ENCODE results near the gene SLC26A1. TPM values are rescaled to one million over a fixed set of nuclear protein-coding genes. Genes with fewer than 3 reads are reported as not detected.

SLC26A1 gene
- total and polyA plus RNA-seq, 8 donors: 0.28 to 1.7 (median 0.66) TPM

GRCh38 chr4:1011022-1011665 lies 17.9 kb upstream of the SLC26A1 start, which contains the start of gene FGFRL1:
Gene FGFRL1, plus strand, starts transcription at chr4:1011626. Its CDS starts 860 bp downstream, at chr4:1012486.
- no peaks in the 10 kb centered on the region for H3K9me3 ChIP-seq
- intact Hi-C loops (cut with DNase I): no loop called here
- peak; percentile 94 to 99 (median 96) for DNase-seq
- H3K4me3 ChIP-seq: peak within 1 kb of the TSS; percentile 42 to 79 (median 55)
- H3K4me1 ChIP-seq: peaks cover 7 to 9% (median 7%) of the 10 kb centered on the region in 3 donors
- peak; percentile 63 to 71 (median 66) for ATAC-seq
- FAIRE-seq: no peak
- H3K27ac ChIP-seq: peak within 1 kb of the TSS; percentile 72 to 86 (median 79)
- H3K27me3 ChIP-seq: no peaks in the 10 kb centered on the region
- no peaks in the 10 kb centered on the region for H3K36me3 ChIP-seq
- no peak for TF ChIP-seq CTCF (IDR thresholded peaks at IDR 0.05)
- 1 to 3% methylated on average over 5 to 89 of the region's 89 CpGs for WGBS, 2 donors

GRCh38 chr4:1010395-1011021 lies 17.3 kb upstream of the SLC26A1 start:
- Histone ChIP-seq H3K36me3 (no peaks in the 10 kb centered on the region), H3K27ac (peak overlapping the region; percentile 72 to 86 (median 79)), H3K4me3 (peak overlapping the region; percentile 21 to 79 (median 49)), H3K4me1 (peaks cover 7 to 9% (median 7%) of the 10 kb centered on the region in 3 donors), H3K9me3 (no peaks in the 10 kb centered on the region), H3K27me3 (no peaks in the 10 kb centered on the region)
- intact Hi-C loops (cut with DNase I): no loop called here
- FAIRE-seq (no peak), DNase-seq (peak in 4 of 6 donors; percentile 60 to 73 (median 68)), ATAC-seq (peak; percentile 37 to 47 (median 40))
- no peak for TF ChIP-seq CTCF (IDR thresholded peaks at IDR 0.05)
- 1 to 2% methylated on average over 28 to 36 of the region's 36 CpGs for WGBS, 2 donors

- peak overlapping the region; percentile 72 to 86 (median 79) for H3K27ac ChIP-seq
- WGBS, 2 donors: 1% methylated on average over 41 to 85 of the region's 109 CpGs
- FAIRE-seq (no peak), ATAC-seq (peak; percentile 68 to 79 (median 76)), DNase-seq (peak in 5 of 6 donors; percentile 80 to 94 (median 87))
- TF ChIP-seq CTCF (IDR thresholded peaks at IDR 0.05): no peak
- no peaks in the 10 kb centered on the region for H3K27me3 ChIP-seq
- intact Hi-C loops (cut with DNase I): no loop called here
- H3K36me3 ChIP-seq: no peaks in the 10 kb centered on the region
- H3K9me3 ChIP-seq: no peaks in the 10 kb centered on the region
- H3K4me3 ChIP-seq: peak overlapping the region; percentile 21 to 79 (median 49)
- peaks cover 7 to 9% (median 7%) of the 10 kb centered on the region in 3 donors for H3K4me1 ChIP-seq
Observed at GRCh38 chr4:1009542-1010394, 16.6 kb upstream of the SLC26A1 start.

- H3K27me3 ChIP-seq: peaks cover 0 to under 1% (median 0%) of the 10 kb centered on the region in 4 donors
- no peak for ATAC-seq
- H3K27ac ChIP-seq: no peak overlapping the region
- TF ChIP-seq CTCF (IDR thresholded peaks at IDR 0.05): no peak
- DNase-seq: peak in 5 of 6 donors; percentile 45 to 76 (median 67)
- no peaks in the 10 kb centered on the region for H3K36me3 ChIP-seq
- H3K4me1 ChIP-seq: peaks cover 7 to 9% (median 7%) of the 10 kb centered on the region in 3 donors
- no peak for FAIRE-seq
- 4 to 6% methylated on average over 36 of the region's 36 CpGs for WGBS, 2 donors
- peak overlapping the region; percentile 21 to 52 (median 38) for H3K4me3 ChIP-seq
- no peaks in the 10 kb centered on the region for H3K9me3 ChIP-seq
- intact Hi-C loops (cut with DNase I): no loop called here
Observed at GRCh38 chr4:1008840-1009541, 15.8 kb upstream of the SLC26A1 start.
